Urinary bladder (tissue), 4 donors: ENCODE measurements around the gene COLGALT1. TPM values are rescaled to one million over a fixed set of nuclear protein-coding genes. Genes with fewer than 3 reads are reported as not detected.
"Not testable (repeated sequence)": the region's sequence is repeated elsewhere in the genome, so short reads cannot be mapped to it uniquely, and the experiment has no call there.

Source experiments
- DNase-seq: peaks from one replicate; pipeline ENCODE4 v3.0.0-alpha.2; 2015; ENCODE audit errors: extremely low spot score
- H3K27ac ChIP-seq: one replicate; pipeline ENCODE4 v1.5.1; 2013; ENCODE audit warnings: low read depth, mild to moderate bottlenecking, moderate library complexity
- H3K36me3 ChIP-seq: one replicate; pipeline ENCODE4 v1.6.1; 2013; ENCODE audit warnings: mild to moderate bottlenecking, moderate library complexity; ENCODE audit not compliant: insufficient read depth
- H3K4me1 ChIP-seq: one replicate; pipeline ENCODE4 v1.6.1; 2013; ENCODE audit warnings: mild to moderate bottlenecking, moderate library complexity; ENCODE audit not compliant: insufficient read depth
- H3K4me3 ChIP-seq: one replicate; pipeline ENCODE4 v1.5.1; 2013; ENCODE audit warnings: low read depth, low read length
- WGBS: extraction: QIAGEN DNeasy Blood & Tissue Kit; methylation state at CpG from one replicate; pipeline ENCODE4 v1.1.7; 2013; 5-methylcytosine and 5-hydroxymethylcytosine counted together
- polyA plus RNA-seq: library from polyadenylated mRNA; stranded (reverse); fragments of 200-250 nt; gene quantifications from one replicate; pipeline ENCODE4 v1.2.3, GENCODE V29; 2013
- total RNA-seq: library from RNA; depleted of rRNA; stranded (reverse); fragments of >200 nt; gene quantifications from one replicate; pipeline ENCODE4 v1.2.3, GENCODE V29; 2014
- donor health status: healthy with polysubstance abuse.
- donor health status: healthy.

COLGALT1 gene
- total and polyA plus RNA-seq, 2 donors: 31.7 to 68.6 TPM

DNA sequence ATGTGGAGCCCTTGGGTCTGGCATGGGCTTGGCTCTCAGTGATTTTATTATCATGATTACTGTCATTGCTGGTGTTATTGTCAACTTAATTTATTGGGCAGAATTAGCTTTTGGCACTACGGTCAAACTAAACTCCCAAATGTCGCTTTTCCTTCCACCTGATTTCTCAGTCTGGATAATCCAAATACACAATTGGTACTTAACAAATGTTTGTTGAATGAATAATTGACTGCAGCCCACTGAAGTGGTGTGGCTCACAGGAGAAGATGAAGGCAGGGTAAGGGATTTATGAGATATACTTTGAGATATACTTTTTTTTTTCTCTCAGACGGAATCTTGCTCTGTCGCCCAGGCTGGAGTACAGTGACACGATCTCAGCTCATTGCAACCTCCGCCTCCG lies 1.5 kb downstream of the COLGALT1 start:
- no peaks in the 10 kb centered on the region for H3K36me3 ChIP-seq
- no peak for DNase-seq
- no peak overlapping the region for H3K27ac ChIP-seq
- H3K4me3 ChIP-seq: no peak overlapping the region
- no peaks in the 10 kb centered on the region for H3K4me1 ChIP-seq
- WGBS: 87% methylated on average over 7 of the region's 7 CpGs

GRCh38 chr19:17557466-17557865 lies 2.0 kb downstream of the COLGALT1 start:
- no peak for DNase-seq

DNA sequence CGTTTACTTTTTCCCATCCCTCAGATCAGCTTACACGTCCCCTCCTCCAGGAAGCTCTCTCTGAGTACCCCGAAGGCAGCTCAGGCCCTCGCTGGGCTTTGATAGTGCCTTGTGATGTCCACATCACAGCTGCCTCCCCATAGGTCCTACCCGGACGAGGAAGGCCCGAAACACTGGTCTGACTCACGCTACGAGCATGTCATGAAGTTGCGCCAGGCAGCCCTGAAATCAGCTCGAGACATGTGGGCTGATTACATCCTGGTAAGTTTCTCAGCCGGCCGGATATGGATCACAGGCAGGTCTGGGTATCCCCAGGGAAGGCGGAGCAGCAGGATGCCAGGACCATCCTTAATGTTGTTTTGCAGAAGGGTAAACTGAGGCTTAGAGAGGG lies 4.8 kb downstream of the COLGALT1 start:
- WGBS: 81% methylated on average over 14 of the region's 14 CpGs
- no peak for DNase-seq
- no peak overlapping the region for H3K27ac ChIP-seq

More at GRCh38 chr19:17557466-17557865, 2.0 kb downstream of the COLGALT1 start:
- Histone ChIP-seq H3K4me1 (no peaks in the 10 kb centered on the region), H3K4me3 (no peak overlapping the region), H3K27ac (no peak overlapping the region), H3K36me3 (no peaks in the 10 kb centered on the region)
- WGBS: 87% methylated on average over 9 of the region's 9 CpGs

DNA sequence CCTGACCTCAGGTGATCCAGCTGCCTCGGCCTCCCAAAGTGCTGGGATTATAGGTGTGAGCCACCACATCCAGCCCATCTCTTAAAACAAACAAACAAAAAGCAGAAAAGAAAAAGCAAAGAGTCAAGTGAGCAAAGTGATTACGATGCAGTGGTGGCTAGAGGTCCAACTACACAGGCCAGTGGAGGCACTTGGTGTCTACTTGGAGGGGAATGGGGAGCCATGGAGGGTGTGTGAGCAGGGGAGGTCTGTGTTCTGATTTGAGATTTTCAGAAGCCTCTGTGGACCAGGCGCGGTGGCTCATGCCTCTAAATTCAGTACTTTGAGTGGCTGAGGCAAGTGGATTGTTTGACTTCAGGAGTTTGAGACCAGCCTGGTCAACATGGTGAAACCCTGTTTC lies 6.6 kb downstream of the COLGALT1 start:
- no peak overlapping the region for H3K27ac ChIP-seq
- H3K36me3 ChIP-seq: peaks cover 6% of the 10 kb centered on the region

More for the DNA sequence above, 4.8 kb downstream of the COLGALT1 start:
- Histone ChIP-seq H3K4me3 (no peak overlapping the region), H3K36me3 (peaks cover 5% of the 10 kb centered on the region), H3K4me1 (no peaks in the 10 kb centered on the region)

GRCh38 chr19:17562561-17562960 lies 7.1 kb downstream of the COLGALT1 start:
- 79% methylated on average over 11 of the region's 11 CpGs for WGBS
- Histone ChIP-seq H3K36me3 (peaks cover 9% of the 10 kb centered on the region), H3K4me3 (no peak overlapping the region)

More for the DNA sequence above, 6.6 kb downstream of the COLGALT1 start:
- Histone ChIP-seq H3K4me3 (no peak overlapping the region), H3K4me1 (no peaks in the 10 kb centered on the region)
- WGBS: 97% methylated on average over 4 of the region's 4 CpGs
- no peak for DNase-seq

DNA sequence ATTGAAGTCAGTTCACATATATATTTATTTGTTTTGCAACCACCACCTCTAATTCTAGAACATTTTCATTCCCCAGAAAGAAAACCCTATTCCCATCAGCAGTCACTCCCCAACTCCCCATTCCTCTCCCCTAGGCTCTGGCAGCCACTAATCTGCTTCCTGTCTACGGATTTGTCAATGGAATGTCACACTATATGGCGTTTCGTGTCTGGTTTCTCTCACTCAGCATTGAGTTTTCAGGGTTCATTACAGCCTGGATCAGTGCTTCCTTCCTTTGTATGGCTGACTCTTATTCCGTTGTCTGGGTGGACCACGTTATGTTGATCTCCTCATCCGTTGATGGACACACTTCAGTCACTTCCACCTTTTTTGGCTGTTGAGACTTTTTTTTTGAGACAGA lies 9.3 kb downstream of the COLGALT1 start:
- Histone ChIP-seq H3K4me1 (no peaks in the 10 kb centered on the region), H3K27ac (no peak overlapping the region), H3K36me3 (peaks cover 9% of the 10 kb centered on the region), H3K4me3 (no peak overlapping the region)
- DNase-seq: no peak
- 49% methylated on average over 6 of the region's 6 CpGs for WGBS

More at GRCh38 chr19:17562561-17562960, 7.1 kb downstream of the COLGALT1 start:
- H3K27ac ChIP-seq: no peak overlapping the region
- DNase-seq: no peak
- H3K4me1 ChIP-seq: no peaks in the 10 kb centered on the region

DNA sequence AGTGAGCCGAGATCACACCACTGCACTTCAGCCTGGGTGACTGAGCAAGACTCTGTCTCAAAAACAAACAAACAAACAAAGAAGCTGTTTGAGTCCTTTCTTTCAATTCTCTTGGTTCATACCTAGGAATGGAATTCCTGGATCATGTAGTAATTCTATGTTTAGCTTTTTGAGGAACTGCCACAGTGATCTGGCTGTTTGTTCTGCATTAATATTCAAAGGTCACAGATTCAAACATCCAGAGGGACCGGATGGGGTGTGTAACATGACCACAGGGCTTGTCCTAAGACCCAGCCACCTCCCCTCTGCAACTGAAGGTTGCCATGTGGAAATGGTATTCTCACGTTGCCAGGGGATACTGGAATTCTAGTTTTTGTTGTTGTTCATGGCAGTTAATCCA lies 10.2 kb downstream of the COLGALT1 start:
- Histone ChIP-seq H3K27ac (no peak overlapping the region), H3K4me1 (no peaks in the 10 kb centered on the region), H3K36me3 (peaks cover 12% of the 10 kb centered on the region), H3K4me3 (no peak overlapping the region)
- DNase-seq: no peak
- WGBS: 66% methylated on average over 3 of the region's 3 CpGs

GRCh38 chr19:17567940-17568339 lies 12.5 kb downstream of the COLGALT1 start:
- H3K4me1 ChIP-seq: no peaks in the 10 kb centered on the region

DNA sequence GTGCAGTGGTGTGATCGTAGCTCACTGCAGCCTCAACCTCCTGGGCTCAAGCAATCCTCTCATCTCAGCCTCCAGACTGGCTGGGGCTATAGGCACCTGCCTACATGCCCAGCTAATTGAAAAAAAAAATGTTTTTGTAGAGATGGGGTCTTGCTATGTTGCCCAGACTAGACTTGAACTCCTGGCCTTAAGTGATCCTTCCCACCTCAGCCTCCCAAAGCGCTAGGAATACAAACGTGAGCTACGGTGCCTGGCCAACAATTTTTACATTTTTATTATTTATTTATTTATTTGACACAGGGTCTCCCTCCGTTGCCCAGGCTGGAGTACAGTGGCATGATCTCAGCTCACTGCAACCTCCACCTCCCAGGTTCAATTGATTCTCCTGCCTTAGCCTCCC lies 14.8 kb downstream of the COLGALT1 start:
- H3K27ac ChIP-seq, DNase-seq, H3K4me1 ChIP-seq, H3K4me3 ChIP-seq: not testable (repeated sequence)
- H3K36me3 ChIP-seq: peaks cover 11% of the 10 kb centered on the region
- WGBS: 95% methylated on average over 5 of the region's 5 CpGs

More at GRCh38 chr19:17567940-17568339, 12.5 kb downstream of the COLGALT1 start:
- Histone ChIP-seq H3K4me3 (no peak overlapping the region), H3K36me3 (peaks cover 13% of the 10 kb centered on the region), H3K27ac (no peak overlapping the region)
- 95% methylated on average over 1 of the region's 1 CpG for WGBS
- no peak for DNase-seq

GRCh38 chr19:17570791-17571190 lies 15.3 kb downstream of the COLGALT1 start:
- H3K4me3 ChIP-seq: no peak overlapping the region
- peaks cover 11% of the 10 kb centered on the region for H3K36me3 ChIP-seq
- H3K4me1 ChIP-seq: no peaks in the 10 kb centered on the region
- no peak for DNase-seq
- WGBS: 91% methylated on average over 6 of the region's 6 CpGs
- H3K27ac ChIP-seq: no peak overlapping the region

DNA sequence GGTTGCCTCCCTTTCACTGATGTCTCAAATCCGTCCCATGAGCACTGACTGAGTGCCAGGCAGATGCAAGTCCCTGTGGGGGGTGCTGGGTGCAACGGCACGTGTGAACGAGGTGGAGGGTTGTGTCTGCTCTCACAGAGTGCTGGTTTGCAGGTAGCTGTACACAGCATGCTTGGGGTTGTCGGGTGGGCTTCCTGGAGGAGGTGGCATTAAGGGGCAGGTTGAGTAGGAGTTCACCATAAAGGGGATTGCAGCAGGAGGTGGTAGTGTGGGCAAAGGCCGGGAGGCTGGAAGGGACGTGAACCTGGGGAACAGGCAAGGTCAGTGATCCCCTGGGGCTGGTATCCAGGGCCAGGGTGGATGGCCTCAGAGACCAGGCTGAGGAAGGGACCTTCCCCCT lies 17.2 kb downstream of the COLGALT1 start:
- H3K4me3 ChIP-seq: no peak overlapping the region
- H3K36me3 ChIP-seq: peaks cover 6% of the 10 kb centered on the region
- H3K4me1 ChIP-seq: no peaks in the 10 kb centered on the region
- DNase-seq: no peak
- H3K27ac ChIP-seq: no peak overlapping the region
- WGBS: 95% methylated on average over 7 of the region's 7 CpGs

- no peak overlapping the region for H3K4me3 ChIP-seq
- H3K27ac ChIP-seq: no peak overlapping the region
- WGBS: 95% methylated on average over 11 of the region's 11 CpGs
- H3K4me1 ChIP-seq: no peaks in the 10 kb centered on the region
- peaks cover 4% of the 10 kb centered on the region for H3K36me3 ChIP-seq
- DNase-seq: no peak
These were observed 20.7 kb downstream of the COLGALT1 start for GRCh38 chr19:17575871-17576757.

GRCh38 chr19:17576758-17577456 lies 21.5 kb downstream of the COLGALT1 start:
- peak; percentile 20 for DNase-seq
- no peak overlapping the region for H3K27ac ChIP-seq
- H3K4me1 ChIP-seq: no peaks in the 10 kb centered on the region
- H3K36me3 ChIP-seq: peaks cover 6% of the 10 kb centered on the region
- no peak overlapping the region for H3K4me3 ChIP-seq
- WGBS: 69% methylated on average over 34 of the region's 34 CpGs
